Mucosa of gallbladder (tissue), 1 donor: ENCODE data around the gene ST3GAL3. TPM values are rescaled to one million over a fixed set of nuclear protein-coding genes. Genes with fewer than 3 reads are reported as not detected.
"Not testable (repeated sequence)": the region's sequence is repeated elsewhere in the genome, so short reads cannot be mapped to it uniquely, and the experiment has no call there.

Source experiments
- DNase-seq: peaks from one replicate; pipeline ENCODE4 v3.0.0-alpha.2; 2020; ENCODE audit warnings: low spot score
- total RNA-seq: library from RNA; stranded (reverse); gene quantifications from one replicate; pipeline ENCODE4 v1.2.1, GENCODE V29; 2021
- donor health status: DM: no; HTN: no; CAD: no.

The ST3GAL3 gene
- total RNA-seq, 1 donor from 2014 or later: 17.4 TPM

GRCh38 chr1:43757343-43758053 lies 50.2 kb downstream of the ST3GAL3 start:
- DNase-seq: no peak

GRCh38 chr1:43760745-43761317 lies 53.5 kb downstream of the ST3GAL3 start:
- no peak for DNase-seq

- peak; percentile 79 for DNase-seq
Measured at GRCh38 chr1:43763497-43763973, 56.2 kb downstream of the ST3GAL3 start.

- no peak for DNase-seq
Measured at GRCh38 chr1:43764581-43764980, 57.2 kb downstream of the ST3GAL3 start.

GRCh38 chr1:43766086-43766784 lies 58.9 kb downstream of the ST3GAL3 start:
- no peak for DNase-seq

GRCh38 chr1:43766818-43767525 lies 59.6 kb downstream of the ST3GAL3 start:
- no peak for DNase-seq

- DNase-seq: no peak
Measured at GRCh38 chr1:43768168-43768567, 60.8 kb downstream of the ST3GAL3 start.

- no peak for DNase-seq
Measured at GRCh38 chr1:43769350-43769908, 62.1 kb downstream of the ST3GAL3 start.

- DNase-seq: no peak
Measured at GRCh38 chr1:43770111-43770510, 62.8 kb downstream of the ST3GAL3 start.

- DNase-seq: no peak
Measured at GRCh38 chr1:43772978-43773377, 65.6 kb downstream of the ST3GAL3 start.

- no peak for DNase-seq
Measured at GRCh38 chr1:43773821-43774220, 66.5 kb downstream of the ST3GAL3 start.

GRCh38 chr1:43774359-43774758 lies 67.0 kb downstream of the ST3GAL3 start:
- no peak for DNase-seq

- no peak for DNase-seq
Measured at GRCh38 chr1:43776043-43776761, 68.9 kb downstream of the ST3GAL3 start.

- DNase-seq: not testable (repeated sequence)
Measured at GRCh38 chr1:43777916-43778315, 70.6 kb downstream of the ST3GAL3 start.

- no peak for DNase-seq
Measured at GRCh38 chr1:43779266-43779665, 71.9 kb downstream of the ST3GAL3 start.

GRCh38 chr1:43779805-43780403 lies 72.6 kb downstream of the ST3GAL3 start:
- no peak for DNase-seq

GRCh38 chr1:43781574-43781973 lies 74.2 kb downstream of the ST3GAL3 start:
- no peak for DNase-seq

GRCh38 chr1:43783096-43783670 lies 75.8 kb downstream of the ST3GAL3 start:
- DNase-seq: no peak

GRCh38 chr1:43783671-43784205 lies 76.4 kb downstream of the ST3GAL3 start:
- no peak for DNase-seq
